K562 (cell line): ENCODE measurements around the gene ABCA7. TPM values are rescaled to one million over a fixed set of nuclear protein-coding genes. Genes with fewer than 3 reads are reported as not detected.

Experiments
- ADNP ChIP-seq: fragments of 200-800 bp; sonication (Bioruptor generic); IDR thresholded peaks from 2 replicates; pipeline ENCODE4 v1.6.1; 2016; ENCODE audit warnings: missing genetic modification characterization, missing compliant biosample characterization
- CCAR2 ChIP-seq: fragments of 200-400 bp; formaldehyde crosslinking; IDR thresholded peaks from 2 replicates; pipeline ENCODE4 v1.6.1; 2017; ENCODE audit warnings: mild to moderate bottlenecking, low read depth, low read length
- CCNT2 ChIP-seq: IDR thresholded peaks from 2 replicates; pipeline ENCODE4 v1.6.1; 2011; ENCODE audit warnings: borderline replicate concordance, low read depth, mild to moderate bottlenecking, moderate library complexity, mixed read lengths, low read length; ENCODE audit not compliant: insufficient read length; ENCODE audit errors: extremely low read depth
- CHD4 ChIP-seq: fragments of 200-600 bp; sonication (generic); IDR thresholded peaks from 3 replicates; pipeline ENCODE4 v1.6.1; 2012; ENCODE audit warnings: low read depth, mild to moderate bottlenecking, mixed read lengths, low read length, inconsistent platforms; ENCODE audit not compliant: insufficient read depth, insufficient replicate concordance, poor library complexity, severe bottlenecking
- CTBP1 ChIP-seq: fragments of 450-650 bp; IDR thresholded peaks from 2 replicates; pipeline ENCODE4 v1.6.1; 2016; ENCODE audit warnings: borderline replicate concordance
- GTF2F1 ChIP-seq: IDR thresholded peaks from 2 replicates; pipeline ENCODE4 v1.6.1; 2011; ENCODE audit warnings: low read depth, low read length, improper control_type of control experiment
- HMGN3 ChIP-seq: IDR thresholded peaks from 2 replicates; pipeline ENCODE4 v1.6.1; 2011; ENCODE audit warnings: borderline replicate concordance, low read depth, mild to moderate bottlenecking, mixed read lengths, low read length; ENCODE audit not compliant: insufficient read length; ENCODE audit errors: extremely low read depth
- TGIF2 ChIP-seq: sonication (generic); formaldehyde crosslinking; IDR thresholded peaks from 2 replicates; pipeline ENCODE4 v1.8.1; 2022; ENCODE audit warnings: mild to moderate bottlenecking, missing genetic modification reagents, moderate library complexity
- ZBTB7A ChIP-seq: IDR thresholded peaks from 2 replicates; pipeline ENCODE4 v1.6.1; 2011; ENCODE audit warnings: low read depth, mild to moderate bottlenecking, low read length, moderate library complexity, borderline replicate concordance; ENCODE audit not compliant: control insufficient read depth
- polyA plus RNA-seq, 8 experiments: library from polyadenylated mRNA; depleted of rRNA in 4 of 8; stranded (reverse) in 5 of 8; unstranded in 3 of 8; fragments of >200 nt; fragmentation: Nextera tagmentation in 2 of 8; fragmentation: Illumina TruSeq in 1 of 8; extraction: Ambion mirVana in 2 of 8; extraction: Trizol in 1 of 8; gene quantifications; 2 replicates each; pipeline versions ENCODE4 v1.2.1 to v1.2.3, GENCODE V29; 2011 to 2014; ENCODE audit warnings: inconsistent platforms in 1 of 8, missing spikeins in 1 of 8
- total RNA-seq, 7 experiments: library from RNA; depleted of rRNA in 6 of 7; stranded (reverse); fragments of >200 nt in 6 of 7; fragmentation: Illumina TruSeq in 2 of 7; extraction: Trizol in 2 of 7; gene quantifications; 2 replicates each; pipeline versions ENCODE4 v1.2.1 to v1.2.3, GENCODE V29; 2011 to 2021; ENCODE audit warnings: low replicate concordance in 1 of 7
- TF ChIP-seq, protein P1 (sequence below): sonication (generic); formaldehyde crosslinking; IDR thresholded peaks from 2 replicates; pipeline ENCODE4 v1.8.1; 2023; ENCODE audit warnings: mild to moderate bottlenecking, missing genetic modification reagents, moderate library complexity
- TF ChIP-seq, protein P2 (sequence below): fragments of 450-650 bp; conservative IDR thresholded peaks from 2 replicates; pipeline ENCODE4 v1.6.1; 2016; ENCODE audit warnings: missing genetic modification characterization, low read depth, mild to moderate bottlenecking, control low read depth, missing compliant biosample characterization
- TF ChIP-seq, protein P3 (sequence below), 2 experiments: fragments of 450-650 bp in 1 of 2; IDR thresholded peaks; 2 replicates each; pipeline ENCODE4 v1.6.1; 2011 to 2017; ENCODE audit warnings: low read depth in 2 of 2, antibody characterized with exemption in 1 of 2, borderline replicate concordance in 1 of 2, low read length in 1 of 2, mild to moderate bottlenecking in 1 of 2, mixed read lengths in 1 of 2; ENCODE audit not compliant: control insufficient read depth in 1 of 2
- TF ChIP-seq, protein P4 (sequence below): sonication (generic); formaldehyde crosslinking; IDR thresholded peaks from 2 replicates; pipeline ENCODE4 v1.5.0; 2020; ENCODE audit warnings: missing genetic modification reagents

The ABCA7 gene
- total and polyA plus RNA-seq, 9 of the 15 experiments (the other 6 are each of a cell fraction or from before 2014, with no cell fraction given), result 2.3 to 96.1 (median 31.2) TPM

DNA sequence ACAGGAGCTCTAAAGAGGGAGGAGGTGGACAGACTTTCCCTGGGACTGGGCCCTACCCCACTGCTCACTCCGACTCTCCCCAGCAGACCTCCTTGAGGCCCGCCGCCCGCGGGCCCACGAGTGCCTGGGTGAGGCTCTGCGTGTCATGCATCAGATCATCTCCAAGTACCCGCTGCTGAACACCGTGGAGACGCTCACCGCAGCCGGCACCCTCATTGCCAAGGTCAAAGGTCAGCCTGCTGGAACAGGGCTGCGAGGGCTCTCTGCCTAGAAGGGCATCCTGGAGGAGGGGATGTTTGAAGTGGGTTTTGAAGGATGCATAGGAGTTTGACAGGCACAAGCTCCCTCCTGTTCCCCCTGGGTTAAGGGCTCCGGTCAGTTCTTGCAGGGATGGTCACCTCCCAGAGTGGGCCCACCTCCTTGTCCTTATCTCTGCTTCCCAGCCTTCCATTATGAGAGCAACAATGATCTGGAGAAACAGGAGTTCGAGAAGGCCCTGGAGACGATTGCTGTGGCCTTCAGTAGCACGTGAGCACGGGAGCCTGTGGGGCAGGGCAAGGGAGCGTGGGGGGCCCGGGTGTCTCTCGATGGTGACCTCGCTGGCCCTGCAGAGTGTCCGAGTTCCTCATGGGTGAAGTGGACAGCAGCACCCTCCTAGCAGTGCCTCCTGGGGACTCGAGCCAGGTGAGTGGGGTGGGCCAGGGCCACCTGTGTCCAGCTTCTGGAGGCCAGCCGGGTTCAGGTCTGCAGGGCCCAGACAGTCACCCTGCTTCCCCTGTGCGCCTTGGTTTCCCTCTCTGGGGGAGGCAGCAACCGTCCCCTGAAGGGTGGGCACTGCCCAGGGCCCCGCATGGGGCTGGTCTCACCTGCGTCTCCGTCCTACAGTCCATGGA is 33.4 kb downstream of the ABCA7 start (continued):
- TF ChIP-seq CHD4 (no peak), GTF2F1 (no peak), CTBP1 (peak; percentile 65; the same call in 1 of the 2 replicates), ZBTB7A (peak; percentile 52; the same call in 1 of the 2 replicates), CCNT2 (peak; percentile 45), HMGN3 (peak; percentile 36), ADNP (tag) (no peak), CCAR2 (no peak), TGIF2 (CRISPR knock-in tag) (no peak)
- TF ChIP-seq, protein P1, sequence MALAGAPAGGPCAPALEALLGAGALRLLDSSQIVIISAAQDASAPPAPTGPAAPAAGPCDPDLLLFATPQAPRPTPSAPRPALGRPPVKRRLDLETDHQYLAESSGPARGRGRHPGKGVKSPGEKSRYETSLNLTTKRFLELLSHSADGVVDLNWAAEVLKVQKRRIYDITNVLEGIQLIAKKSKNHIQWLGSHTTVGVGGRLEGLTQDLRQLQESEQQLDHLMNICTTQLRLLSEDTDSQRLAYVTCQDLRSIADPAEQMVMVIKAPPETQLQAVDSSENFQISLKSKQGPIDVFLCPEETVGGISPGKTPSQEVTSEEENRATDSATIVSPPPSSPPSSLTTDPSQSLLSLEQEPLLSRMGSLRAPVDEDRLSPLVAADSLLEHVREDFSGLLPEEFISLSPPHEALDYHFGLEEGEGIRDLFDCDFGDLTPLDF (CRISPR knock-in tag), result no peak
- TF ChIP-seq, protein P2, sequence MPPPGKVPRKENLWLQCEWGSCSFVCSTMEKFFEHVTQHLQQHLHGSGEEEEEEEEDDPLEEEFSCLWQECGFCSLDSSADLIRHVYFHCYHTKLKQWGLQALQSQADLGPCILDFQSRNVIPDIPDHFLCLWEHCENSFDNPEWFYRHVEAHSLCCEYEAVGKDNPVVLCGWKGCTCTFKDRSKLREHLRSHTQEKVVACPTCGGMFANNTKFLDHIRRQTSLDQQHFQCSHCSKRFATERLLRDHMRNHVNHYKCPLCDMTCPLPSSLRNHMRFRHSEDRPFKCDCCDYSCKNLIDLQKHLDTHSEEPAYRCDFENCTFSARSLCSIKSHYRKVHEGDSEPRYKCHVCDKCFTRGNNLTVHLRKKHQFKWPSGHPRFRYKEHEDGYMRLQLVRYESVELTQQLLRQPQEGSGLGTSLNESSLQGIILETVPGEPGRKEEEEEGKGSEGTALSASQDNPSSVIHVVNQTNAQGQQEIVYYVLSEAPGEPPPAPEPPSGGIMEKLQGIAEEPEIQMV (tag), result no peak
- TF ChIP-seq, protein P3, sequence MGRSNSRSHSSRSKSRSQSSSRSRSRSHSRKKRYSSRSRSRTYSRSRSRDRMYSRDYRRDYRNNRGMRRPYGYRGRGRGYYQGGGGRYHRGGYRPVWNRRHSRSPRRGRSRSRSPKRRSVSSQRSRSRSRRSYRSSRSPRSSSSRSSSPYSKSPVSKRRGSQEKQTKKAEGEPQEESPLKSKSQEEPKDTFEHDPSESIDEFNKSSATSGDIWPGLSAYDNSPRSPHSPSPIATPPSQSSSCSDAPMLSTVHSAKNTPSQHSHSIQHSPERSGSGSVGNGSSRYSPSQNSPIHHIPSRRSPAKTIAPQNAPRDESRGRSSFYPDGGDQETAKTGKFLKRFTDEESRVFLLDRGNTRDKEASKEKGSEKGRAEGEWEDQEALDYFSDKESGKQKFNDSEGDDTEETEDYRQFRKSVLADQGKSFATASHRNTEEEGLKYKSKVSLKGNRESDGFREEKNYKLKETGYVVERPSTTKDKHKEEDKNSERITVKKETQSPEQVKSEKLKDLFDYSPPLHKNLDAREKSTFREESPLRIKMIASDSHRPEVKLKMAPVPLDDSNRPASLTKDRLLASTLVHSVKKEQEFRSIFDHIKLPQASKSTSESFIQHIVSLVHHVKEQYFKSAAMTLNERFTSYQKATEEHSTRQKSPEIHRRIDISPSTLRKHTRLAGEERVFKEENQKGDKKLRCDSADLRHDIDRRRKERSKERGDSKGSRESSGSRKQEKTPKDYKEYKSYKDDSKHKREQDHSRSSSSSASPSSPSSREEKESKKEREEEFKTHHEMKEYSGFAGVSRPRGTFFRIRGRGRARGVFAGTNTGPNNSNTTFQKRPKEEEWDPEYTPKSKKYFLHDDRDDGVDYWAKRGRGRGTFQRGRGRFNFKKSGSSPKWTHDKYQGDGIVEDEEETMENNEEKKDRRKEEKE (IDR thresholded peaks at IDR 0.05; ENCODE audit: borderline replicate concordance in 1 of 2, control insufficient read depth in 1 of 2, low read depth in 2 of 2, low read length in 1 of 2), result no peak
- TF ChIP-seq, protein P4, sequence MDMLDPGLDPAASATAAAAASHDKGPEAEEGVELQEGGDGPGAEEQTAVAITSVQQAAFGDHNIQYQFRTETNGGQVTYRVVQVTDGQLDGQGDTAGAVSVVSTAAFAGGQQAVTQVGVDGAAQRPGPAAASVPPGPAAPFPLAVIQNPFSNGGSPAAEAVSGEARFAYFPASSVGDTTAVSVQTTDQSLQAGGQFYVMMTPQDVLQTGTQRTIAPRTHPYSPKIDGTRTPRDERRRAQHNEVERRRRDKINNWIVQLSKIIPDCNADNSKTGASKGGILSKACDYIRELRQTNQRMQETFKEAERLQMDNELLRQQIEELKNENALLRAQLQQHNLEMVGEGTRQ (CRISPR knock-in tag), result peak; percentile 35; the same call in 1 of the 2 replicates
